Measurements from ENCODE around the gene PEPD. TPM values are rescaled to one million over a fixed set of nuclear protein-coding genes. Genes with fewer than 3 reads are reported as not detected.

The PEPD gene
- total and polyA plus RNA-seq, 2 of the 4 experiments (the other 2 are of a cell fraction), result 36.7 to 88.4 TPM

- H2BK15ac ChIP-seq (ENCODE audit: low read depth, low read length), result no peak overlapping the region
- H2BK20ac ChIP-seq (ENCODE audit: low read depth, low read length), result no peak overlapping the region
- no peaks in the 10 kb centered on the region for H3K79me1 ChIP-seq (ENCODE audit: low read depth in 1 of 2, low read length in 2 of 2)
- no peak overlapping the region for H2AK9ac ChIP-seq (replicated peaks; ENCODE audit: low read depth, low read length, poor library complexity)
- ATAC-seq (ENCODE audit: low read depth) (no peak), DNase-seq (no peak)
- no peak overlapping the region for H3K14ac ChIP-seq (replicated peaks; ENCODE audit: low read depth, low read length)
- no peak for TF ChIP-seq FOS (IDR thresholded peaks at IDR 0.05; ENCODE audit: low read depth, low read length)
- no peak for TF ChIP-seq MXI1 (IDR thresholded peaks at IDR 0.05; ENCODE audit: borderline replicate concordance, low read depth, low read length)
- no peak for TF ChIP-seq MAFK (IDR thresholded peaks at IDR 0.05; ENCODE audit: low read depth, low read length)
- no peak for TF ChIP-seq CTCF (conservative IDR thresholded peaks at IDR 0.05; ENCODE audit: low read depth, low read length)
- TF ChIP-seq CHD1 (IDR thresholded peaks at IDR 0.05; ENCODE audit: low read depth, low read length), result no peak
- TF ChIP-seq USF2 (IDR thresholded peaks at IDR 0.05; ENCODE audit: low read depth, low read length), result no peak
- TF ChIP-seq RCOR1 (IDR thresholded peaks at IDR 0.05; ENCODE audit: insufficient replicate concordance, low read length), result no peak
- TF ChIP-seq BHLHE40 (IDR thresholded peaks at IDR 0.05; ENCODE audit: low read depth, low read length), result no peak
- no peak for TF ChIP-seq RAD21 (IDR thresholded peaks at IDR 0.05; ENCODE audit: low read length)
- no peak for TF ChIP-seq POLR2A (IDR thresholded peaks at IDR 0.05; ENCODE audit: low read depth, low read length)
- TF ChIP-seq NFE2L2 (IDR thresholded peaks at IDR 0.05; ENCODE audit: low read depth, low read length), result no peak
- TF ChIP-seq SMC3 (IDR thresholded peaks at IDR 0.05; ENCODE audit: low read depth, low read length), result no peak
- no peak for TF ChIP-seq RFX5 (IDR thresholded peaks at IDR 0.05; ENCODE audit: low read depth, low read length)
- TF ChIP-seq CEBPB (IDR thresholded peaks at IDR 0.05; ENCODE audit: low read depth, low read length), result no peak
- no peak for TF ChIP-seq MAZ (IDR thresholded peaks at IDR 0.05; ENCODE audit: borderline replicate concordance, low read depth, low read length)
- no peak for TF ChIP-seq ELK1 (IDR thresholded peaks at IDR 0.05; ENCODE audit: borderline replicate concordance, low read depth, low read length)
- H3K56ac ChIP-seq (ENCODE audit: extremely low read depth, insufficient read depth, low read length), result no peak overlapping the region
- H3K18ac ChIP-seq (ENCODE audit: low read depth, low read length), result no peak overlapping the region
- no peak overlapping the region for H4K91ac ChIP-seq (ENCODE audit: insufficient read depth, low read depth, low read length)
- BruUV-seq (replicated peaks), result no TSS peak
- no peak overlapping the region for H3K27ac ChIP-seq (ENCODE audit: insufficient read depth, low read length)
- no peak overlapping the region for H2BK120ac ChIP-seq (ENCODE audit: low read depth, low read length)
- H3K9ac ChIP-seq (ENCODE audit: low read depth, low read length), result no peak overlapping the region
- dilution Hi-C loops (cut with HindIII; ENCODE audit: low sequenced_read_pairs, unreplicated experiment) (no loop called here), intact Hi-C loops (cut with micrococcal nuclease) (no loop called here), in situ Hi-C loops (cut with MboI; ENCODE audit: low sequenced_read_pairs) (no loop called here)
- no peaks in the 10 kb centered on the region for H3K9me1 ChIP-seq (ENCODE audit: insufficient read depth, low read length)
- CTCF ChIA-PET, result no interaction called here
- no peak overlapping the region for H3K4me2 ChIP-seq (ENCODE audit: low read depth, low read length)
- no peak overlapping the region for H3K4ac ChIP-seq (ENCODE audit: low read depth, low read length)
- peaks cover 21% of the 10 kb centered on the region for H3K27me3 ChIP-seq (ENCODE audit: control insufficient read depth, insufficient read depth, low read length)
- H2AFZ ChIP-seq (replicated peaks; ENCODE audit: low read length, poor library complexity), result no peak overlapping the region
- no peak overlapping the region for H4K8ac ChIP-seq (ENCODE audit: low read depth in 2 of 2, low read length in 2 of 2)
- no peak overlapping the region for H4K5ac ChIP-seq (ENCODE audit: low read depth, low read length)
- no peaks in the 10 kb centered on the region for H3K9me3 ChIP-seq (ENCODE audit: control insufficient read depth, insufficient read depth, low read length)
- no peak overlapping the region for H2BK5ac ChIP-seq (ENCODE audit: low read depth, low read length, poor library complexity, severe bottlenecking)
- H3K36me3 ChIP-seq (ENCODE audit: control insufficient read depth, insufficient read depth, low read length), result no peaks in the 10 kb centered on the region
- H3K23ac ChIP-seq (ENCODE audit: low read depth, low read length), result no peak overlapping the region
- POLR2A ChIA-PET (ENCODE audit: unreplicated experiment), result no interaction called here
- 80% methylated on average over 4 of the region's 6 CpGs; no CpG with 5 or more reads in 1 of the 2 experiments for WGBS, 2 experiments (ENCODE audit: extremely low coverage in 2 of 2, insufficient read length in 1 of 2)
- no peak overlapping the region for H2AK5ac ChIP-seq (ENCODE audit: low read depth, low read length)
- no peaks in the 10 kb centered on the region for H4K20me1 ChIP-seq (ENCODE audit: insufficient read depth, low read length)
- no peak overlapping the region for H3K4me3 ChIP-seq (ENCODE audit: insufficient read depth, low read depth, low read length)
- H3K4me1 ChIP-seq (ENCODE audit: control insufficient read depth, insufficient read depth, low read length), result no peaks in the 10 kb centered on the region
These were observed 163.2 kb downstream of the PEPD start for GRCh38 chr19:33358408-33358807.
